NCI-H1417 treated with DMSO at 0.1 percent for 48 hours (cell line): ENCODE measurements around the gene CKAP5.

ENCODE experiments used
- DNase-seq: peaks from one replicate; lab custom pipeline; 2025; lab: John Stamatoyannopoulos, UW

The CKAP5 gene

DNA sequence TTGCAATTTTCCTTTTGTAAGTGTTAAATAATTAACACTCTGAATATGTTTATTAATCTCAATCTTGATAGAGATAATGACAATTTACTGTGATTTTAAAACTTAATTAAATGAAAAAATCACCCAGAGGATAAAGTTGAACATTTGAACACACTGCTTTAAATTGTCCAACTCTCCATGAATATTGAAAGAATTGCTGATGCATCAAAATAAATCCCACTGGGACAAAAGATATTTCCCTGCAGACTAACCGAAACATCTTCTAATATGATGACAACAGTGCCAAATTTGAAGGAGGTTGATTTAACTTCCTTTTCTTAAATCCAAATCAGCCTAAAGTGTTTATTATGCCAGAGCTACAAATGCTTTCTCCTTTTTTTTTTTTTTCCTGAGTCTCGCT, 79.4 kb downstream of the CKAP5 start:
- no peak for DNase-seq

DNA sequence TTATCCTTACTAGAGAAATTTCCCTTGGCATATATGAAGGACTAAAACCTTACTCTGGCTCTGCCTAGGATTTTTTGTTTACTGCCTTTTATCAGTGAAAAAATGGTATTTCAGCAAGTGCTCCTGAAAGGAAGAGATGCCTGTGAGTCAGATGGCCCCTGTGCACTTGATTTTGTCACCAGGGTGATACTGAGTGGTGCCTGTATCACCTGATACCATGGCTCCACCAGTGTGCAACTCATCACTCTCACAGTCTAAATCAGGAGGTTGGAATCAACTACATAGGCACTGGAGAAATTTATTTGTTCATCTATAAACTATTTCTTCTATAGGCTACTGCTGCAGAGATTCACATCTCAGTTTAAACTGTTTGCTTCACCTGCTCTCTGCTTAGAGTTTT, 83.8 kb downstream of the CKAP5 start:
- no peak for DNase-seq

DNA sequence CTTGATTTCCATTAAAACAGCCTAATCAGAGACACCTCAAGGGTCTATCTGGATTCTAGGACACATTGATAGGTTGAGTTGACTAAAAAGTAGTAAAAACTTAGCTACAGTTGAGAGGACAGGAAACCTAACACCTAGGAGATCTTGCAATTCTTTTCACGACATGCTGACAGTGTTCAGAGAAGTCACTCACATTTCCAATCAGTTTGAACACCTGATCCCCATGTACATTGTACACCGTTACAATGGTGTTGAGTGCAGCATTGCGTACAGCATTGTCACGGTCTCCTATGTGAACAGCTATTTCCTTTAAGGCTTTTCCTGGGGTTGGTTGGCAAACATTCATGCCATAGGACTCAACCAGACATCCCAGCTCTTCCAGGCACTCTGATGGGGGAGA, 84.3 kb downstream of the CKAP5 start:
- DNase-seq: no peak

DNA sequence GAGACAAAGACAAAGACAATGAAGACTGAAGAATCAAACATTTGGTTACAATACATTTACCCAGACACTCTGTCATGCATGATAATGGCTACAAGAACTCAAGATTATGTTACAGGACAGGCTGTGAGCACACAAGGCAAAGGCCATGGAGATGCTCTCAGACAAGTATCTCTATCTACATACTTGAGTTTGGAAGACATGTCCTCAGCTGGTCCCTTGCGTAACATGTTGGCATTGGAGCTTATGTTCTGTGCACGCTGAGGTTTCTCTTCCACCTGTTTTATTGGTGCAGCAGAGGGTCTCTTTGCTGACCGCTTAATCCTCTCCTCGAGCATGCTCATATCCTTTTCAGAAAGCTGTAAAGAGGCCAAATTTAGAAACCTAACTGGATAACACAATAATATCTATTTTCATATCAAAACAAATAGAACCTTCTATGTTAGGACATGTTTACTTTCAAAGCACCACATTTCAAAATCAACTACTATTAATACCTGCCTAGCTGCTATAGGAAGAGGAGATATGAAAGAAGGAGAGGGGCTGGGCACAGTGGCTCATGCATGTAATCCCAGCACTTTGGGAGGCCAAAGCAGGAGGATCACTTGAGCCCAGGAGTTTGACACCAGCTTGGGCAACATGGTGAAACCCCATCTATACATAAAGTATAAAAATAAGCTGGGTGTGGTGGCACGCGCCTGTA, 85.5 kb downstream of the CKAP5 start:
- no peak for DNase-seq

DNA sequence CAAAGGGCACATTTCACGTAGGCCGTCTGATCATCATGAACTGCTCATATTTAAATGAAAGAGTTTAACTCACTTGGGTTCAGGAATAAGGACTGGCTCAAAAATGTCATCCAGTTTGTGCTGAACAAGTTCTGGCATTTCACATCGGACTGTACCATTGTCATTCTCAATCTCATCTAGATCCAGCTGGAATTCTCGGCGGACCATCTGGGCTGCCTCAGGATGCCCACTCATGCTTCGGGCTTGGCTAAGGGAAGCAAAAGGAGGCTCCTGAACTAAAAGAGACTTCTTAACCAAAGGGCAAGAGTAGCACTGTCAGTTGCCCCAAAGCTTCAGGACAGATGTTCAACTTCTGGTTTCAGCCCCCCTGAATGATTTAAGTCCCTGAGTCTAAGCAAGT, 86.9 kb downstream of the CKAP5 start:
- no peak for DNase-seq

DNA sequence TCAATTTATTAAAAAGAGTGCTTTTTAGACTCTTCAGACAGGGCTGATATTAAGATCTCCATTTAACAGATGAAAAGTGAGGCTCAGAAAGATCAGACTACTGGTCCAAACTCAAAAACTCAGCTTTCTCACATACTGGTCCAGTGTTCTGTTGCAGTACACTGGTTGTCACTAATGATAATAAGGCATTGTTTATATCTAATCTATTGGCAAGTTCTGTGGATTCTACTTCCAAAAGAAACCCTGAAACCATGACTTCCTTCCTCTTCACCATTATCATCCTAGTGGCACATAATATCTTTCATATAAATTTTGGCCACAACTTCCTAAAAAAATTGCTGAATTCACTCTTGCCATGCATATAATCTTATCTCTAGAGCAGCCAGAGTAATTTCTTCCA, 90.1 kb downstream of the CKAP5 start:
- DNase-seq: no peak

DNA sequence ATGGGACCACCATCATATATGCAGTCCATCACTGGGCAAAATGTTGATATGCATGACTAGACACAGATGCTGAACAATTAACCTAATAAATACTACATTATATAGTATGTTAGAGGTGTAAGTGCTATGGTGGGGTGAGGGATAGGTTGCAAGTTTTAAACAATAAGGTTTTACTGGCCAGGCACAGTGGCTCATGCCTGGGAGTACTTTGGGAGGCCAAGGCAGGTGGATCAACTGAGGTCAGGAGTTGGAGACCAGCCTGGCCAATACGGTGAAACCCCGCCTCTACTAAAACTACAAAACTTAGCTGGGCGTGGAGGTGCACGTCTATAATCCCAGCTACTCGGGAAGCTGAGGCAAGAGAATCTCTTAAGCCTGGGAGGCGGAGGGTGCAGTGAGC, 98.9 kb downstream of the CKAP5 start:
- no peak for DNase-seq

- no peak for DNase-seq
These were observed 100.1 kb downstream of the CKAP5 start for GRCh38 chr11:46745995-46746394.

GRCh38 chr11:46745328-46745727, 100.8 kb downstream of the CKAP5 start:
- no peak for DNase-seq

- no peak for DNase-seq
These were observed 102.3 kb downstream of the CKAP5 start for GRCh38 chr11:46743693-46744339.

GRCh38 chr11:46743043-46743442, 103.0 kb downstream of the CKAP5 start:
- DNase-seq: no peak

GRCh38 chr11:46741600-46742484, 104.2 kb downstream of the CKAP5 start:
- DNase-seq: no peak

DNA sequence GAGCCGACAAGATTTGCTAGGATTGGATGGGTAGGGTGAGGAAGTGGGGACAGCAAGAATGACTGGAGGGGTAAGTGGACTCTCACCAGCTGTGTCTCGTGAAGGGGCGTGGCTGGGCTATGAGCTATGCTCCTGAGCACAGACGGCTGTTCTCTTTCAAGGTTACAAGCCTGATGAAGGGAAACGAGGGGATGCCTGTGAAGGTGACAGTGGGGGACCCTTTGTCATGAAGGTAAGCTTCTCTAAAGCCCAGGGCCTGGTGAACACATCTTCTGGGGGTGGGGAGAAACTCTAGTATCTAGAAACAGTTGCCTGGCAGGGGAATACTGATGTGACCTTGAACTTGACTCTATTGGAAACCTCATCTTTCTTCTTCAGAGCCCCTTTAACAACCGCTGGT, 107.2 kb downstream of the CKAP5 start:
- no peak for DNase-seq

GRCh38 chr11:46737699-46738098, 108.4 kb downstream of the CKAP5 start:
- DNase-seq: no peak

DNA sequence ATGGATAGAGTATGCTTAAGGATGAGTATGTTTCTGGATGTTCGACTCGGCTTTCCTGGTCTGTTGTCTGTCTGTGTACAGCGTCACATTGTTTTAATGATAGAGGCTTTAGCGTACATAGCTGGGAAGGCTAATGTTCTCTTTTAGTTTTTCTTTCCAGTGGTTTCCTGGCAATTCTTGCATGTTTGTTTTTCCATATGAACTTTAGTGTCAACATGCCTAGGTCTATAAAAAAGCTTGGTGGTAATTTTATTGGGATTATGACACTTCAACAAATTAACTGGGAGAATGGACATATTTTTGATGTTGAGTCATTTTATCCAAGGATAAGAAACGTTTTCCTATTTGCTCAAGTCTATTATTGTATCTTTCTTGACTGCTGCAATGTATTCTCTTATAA, 109.5 kb downstream of the CKAP5 start:
- DNase-seq: no peak

DNA sequence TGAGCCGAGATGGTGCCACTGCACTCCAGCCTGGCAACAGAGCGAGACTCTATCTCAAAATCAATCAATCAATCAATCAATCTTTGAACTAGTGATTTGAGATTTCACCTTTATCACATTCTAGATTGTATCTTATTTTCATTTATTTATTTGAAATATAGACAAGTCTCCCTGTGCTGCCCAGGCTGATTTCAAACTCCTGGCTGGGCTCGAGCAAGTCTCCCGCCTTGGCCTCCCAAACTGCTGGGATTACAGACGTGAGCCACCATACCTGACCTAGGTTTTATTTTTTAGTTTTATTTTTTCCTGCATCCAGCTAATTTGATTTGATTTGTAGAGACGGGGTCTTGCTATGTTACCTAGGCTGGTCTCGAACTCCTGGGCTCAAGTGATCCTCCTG, 109.9 kb downstream of the CKAP5 start:
- no peak for DNase-seq

- DNase-seq: no peak
These were observed 112.8 kb downstream of the CKAP5 start for GRCh38 chr11:46733234-46733633.

- no peak for DNase-seq
These were observed 114.5 kb downstream of the CKAP5 start for GRCh38 chr11:46731545-46731944.

GRCh38 chr11:46729110-46730027, 116.7 kb downstream of the CKAP5 start:
- DNase-seq: no peak

DNA sequence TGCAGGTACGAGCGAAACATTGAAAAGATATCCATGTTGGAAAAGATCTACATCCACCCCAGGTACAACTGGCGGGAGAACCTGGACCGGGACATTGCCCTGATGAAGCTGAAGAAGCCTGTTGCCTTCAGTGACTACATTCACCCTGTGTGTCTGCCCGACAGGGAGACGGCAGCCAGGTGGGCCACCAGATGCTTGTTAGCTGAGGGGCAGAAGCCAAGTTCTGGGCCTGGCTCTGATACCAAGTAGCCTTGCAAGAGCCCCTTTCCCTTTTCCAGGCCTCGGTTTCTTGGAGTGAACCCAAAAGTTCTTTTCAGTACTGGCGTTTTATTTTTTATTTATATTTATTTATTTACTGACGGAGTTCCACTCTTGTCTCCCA, 117.4 kb downstream of the CKAP5 start:
- DNase-seq: no peak

DNA sequence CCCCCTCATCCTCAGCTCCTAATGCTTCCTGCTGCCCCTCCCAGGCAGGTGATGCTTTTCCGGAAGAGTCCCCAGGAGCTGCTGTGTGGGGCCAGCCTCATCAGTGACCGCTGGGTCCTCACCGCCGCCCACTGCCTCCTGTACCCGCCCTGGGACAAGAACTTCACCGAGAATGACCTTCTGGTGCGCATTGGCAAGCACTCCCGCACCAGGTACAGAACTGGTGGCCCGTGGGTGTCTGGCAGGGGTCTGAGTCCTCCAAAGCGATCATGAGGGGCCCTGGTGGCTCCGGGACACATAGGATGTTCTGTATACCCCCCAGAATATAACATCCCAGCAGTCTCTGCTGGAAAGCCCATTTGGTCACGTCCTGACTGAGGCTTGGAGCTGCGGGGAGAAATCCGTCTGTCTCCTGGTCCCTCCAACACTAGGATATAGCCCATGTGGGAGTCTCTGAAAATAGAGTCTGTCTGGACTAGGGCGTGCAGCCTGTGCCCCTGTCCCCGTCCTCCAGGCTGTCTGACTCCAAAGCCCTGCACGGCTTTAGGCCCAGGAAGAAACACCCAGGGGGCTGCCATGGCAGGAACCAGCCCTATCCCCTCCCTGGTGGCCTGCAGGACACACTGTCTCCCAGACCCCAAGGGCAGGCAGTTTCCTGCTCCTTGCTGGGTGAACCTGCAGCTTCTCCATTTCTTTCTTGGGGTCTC, 118.0 kb downstream of the CKAP5 start:
- no peak for DNase-seq
